Measurements from ENCODE around the gene ENTR1.

The ENTR1 gene

GRCh38 chr9:136366826-136367225 is 43.6 kb downstream of the ENTR1 start:
- TF ChIP-seq CTCF (conservative IDR thresholded peaks at IDR 0.05) = no peak
- no peak overlapping the region for H3K27ac ChIP-seq

- no peak for TF ChIP-seq CTCF (conservative IDR thresholded peaks at IDR 0.05)
- no peak overlapping the region for H3K27ac ChIP-seq
Observed at GRCh38 chr9:136365775-136366222, 44.6 kb downstream of the ENTR1 start.

GRCh38 chr9:136364942-136365774 is 45.3 kb downstream of the ENTR1 start:
- TF ChIP-seq CTCF (conservative IDR thresholded peaks at IDR 0.05) = no peak
- no peak overlapping the region for H3K27ac ChIP-seq

GRCh38 chr9:136363949-136364748 is 46.3 kb downstream of the ENTR1 start:
- H3K27ac ChIP-seq = peak overlapping the region; percentile 93
- no peak; the same call in 1 of the 2 replicates for TF ChIP-seq CTCF (conservative IDR thresholded peaks at IDR 0.05)

- TF ChIP-seq CTCF (conservative IDR thresholded peaks at IDR 0.05) = peak; percentile 99
- H3K27ac ChIP-seq = peak within 1 kb of the TSS; percentile 93
Observed at GRCh38 chr9:136363106-136363948, 47.1 kb downstream of the ENTR1 start, which contains the start of gene DNLZ. DNLZ (minus strand) TSS chr9:136363744; CDS start chr9:136363714, 30 bp downstream.

- no peak for TF ChIP-seq CTCF (conservative IDR thresholded peaks at IDR 0.05)
Observed at GRCh38 chr9:136362450-136362784, 48.0 kb downstream of the ENTR1 start.

More at GRCh38 chr9:136362450-136362784, 48.0 kb downstream of the ENTR1 start:
- H3K27ac ChIP-seq = peak overlapping the region; percentile 93
